ENCODE data around the gene GRIK3.
"Not testable (repeated sequence)": the region's sequence is repeated elsewhere in the genome, so short reads cannot be mapped to it uniquely, and the experiment has no call there.

The GRIK3 gene

GRCh38 chr1:36909946-36910725, 124.2 kb downstream of the GRIK3 start:
- DNase-seq (ENCODE audit: low read depth in 3 of 3), result no peak

- not testable (repeated sequence) for DNase-seq (ENCODE audit: low read depth in 3 of 3)
Measured at GRCh38 chr1:36909359-36909758, 125.0 kb downstream of the GRIK3 start.

- no peak for DNase-seq (ENCODE audit: low read depth in 3 of 3)
Measured at GRCh38 chr1:36908096-36908495, 126.2 kb downstream of the GRIK3 start.

GRCh38 chr1:36906555-36906954, 127.8 kb downstream of the GRIK3 start:
- no peak for DNase-seq (ENCODE audit: low read depth in 3 of 3)

GRCh38 chr1:36905941-36906340, 128.4 kb downstream of the GRIK3 start:
- DNase-seq (ENCODE audit: low read depth in 3 of 3), result no peak

- DNase-seq (ENCODE audit: low read depth in 3 of 3), result no peak
Measured at GRCh38 chr1:36900128-36900527, 134.2 kb downstream of the GRIK3 start.

- DNase-seq (ENCODE audit: low read depth in 3 of 3), result not testable (repeated sequence)
Measured at GRCh38 chr1:36897813-36898212, 136.5 kb downstream of the GRIK3 start.

GRCh38 chr1:36894824-36895223, 139.5 kb downstream of the GRIK3 start:
- DNase-seq (ENCODE audit: low read depth in 3 of 3), result no peak

GRCh38 chr1:36890776-36891175, 143.5 kb downstream of the GRIK3 start:
- DNase-seq (ENCODE audit: low read depth in 3 of 3), result no peak

- DNase-seq (ENCODE audit: low read depth in 3 of 3), result no peak
Measured at GRCh38 chr1:36889478-36890226, 144.7 kb downstream of the GRIK3 start.

GRCh38 chr1:36888811-36889477, 145.4 kb downstream of the GRIK3 start:
- DNase-seq (ENCODE audit: low read depth in 3 of 3), result no peak

GRCh38 chr1:36885540-36886357, 148.6 kb downstream of the GRIK3 start:
- no peak for DNase-seq (ENCODE audit: low read depth in 3 of 3)

- DNase-seq (ENCODE audit: low read depth in 3 of 3), result no peak
Measured at GRCh38 chr1:36884801-36885200, 149.5 kb downstream of the GRIK3 start.

GRCh38 chr1:36884029-36884701, 150.2 kb downstream of the GRIK3 start:
- no peak for DNase-seq (ENCODE audit: low read depth in 3 of 3)

GRCh38 chr1:36883315-36883949, 150.9 kb downstream of the GRIK3 start:
- DNase-seq (ENCODE audit: low read depth in 3 of 3), result no peak

GRCh38 chr1:36882536-36883285, 151.6 kb downstream of the GRIK3 start:
- DNase-seq (ENCODE audit: low read depth in 3 of 3), result no peak

GRCh38 chr1:36881541-36881940, 152.8 kb downstream of the GRIK3 start:
- DNase-seq (ENCODE audit: low read depth in 3 of 3), result no peak

- no peak for DNase-seq (ENCODE audit: low read depth in 3 of 3)
Measured at GRCh38 chr1:36881068-36881405, 153.3 kb downstream of the GRIK3 start.

- DNase-seq (ENCODE audit: low read depth in 3 of 3), result no peak
Measured at GRCh38 chr1:36880155-36881067, 153.9 kb downstream of the GRIK3 start.
